ENCODE results near the gene SLC5A9. TPM values are rescaled to one million over a fixed set of nuclear protein-coding genes. Genes with fewer than 3 reads are reported as not detected.

SLC5A9 gene
- total and polyA plus RNA-seq, 2 of the 4 experiments (the other 2 are of a cell fraction) = not detected

DNA sequence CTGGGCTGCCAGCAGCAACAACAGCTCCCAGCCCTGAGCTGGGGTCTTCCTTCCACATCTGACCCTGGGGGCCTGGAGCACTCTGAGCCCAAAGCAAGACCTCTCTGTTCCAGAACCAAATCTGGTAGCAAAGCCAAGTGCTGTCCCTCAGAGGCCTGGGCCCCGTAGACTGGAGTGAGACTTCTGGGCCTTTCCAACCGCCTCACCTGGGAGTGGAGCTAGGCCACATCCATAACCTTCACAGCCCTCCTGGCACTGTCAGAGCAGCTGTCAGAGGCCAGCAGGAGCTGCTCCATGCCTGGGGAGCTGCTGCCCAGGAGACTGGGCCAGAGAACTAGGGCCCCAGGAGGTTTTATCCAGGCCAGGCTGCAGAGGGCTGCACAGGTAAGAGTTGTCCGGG lies 15.4 kb upstream of the SLC5A9 start:
- Histone ChIP-seq H2AK5ac (ENCODE audit: low read depth, low read length) (no peak overlapping the region), H3K56ac (ENCODE audit: extremely low read depth, insufficient read depth, low read length) (no peak overlapping the region), H3K79me1 (ENCODE audit: low read depth in 1 of 2, low read length in 2 of 2) (no peaks in the 10 kb centered on the region), H4K8ac (ENCODE audit: low read depth in 2 of 2, low read length in 2 of 2) (no peak overlapping the region), H3K9ac (ENCODE audit: low read depth, low read length) (no peak overlapping the region), H3K18ac (ENCODE audit: low read depth, low read length) (no peak overlapping the region), H3K4me1 (ENCODE audit: control insufficient read depth, insufficient read depth, low read length) (no peaks in the 10 kb centered on the region), H3K9me3 (ENCODE audit: control insufficient read depth, insufficient read depth, low read length) (no peaks in the 10 kb centered on the region), H2BK5ac (ENCODE audit: low read depth, low read length, poor library complexity, severe bottlenecking) (no peak overlapping the region), H4K91ac (ENCODE audit: insufficient read depth, low read depth, low read length) (no peak overlapping the region), H3K36me3 (ENCODE audit: control insufficient read depth, insufficient read depth, low read length) (no peaks in the 10 kb centered on the region), H3K27ac (ENCODE audit: insufficient read depth, low read length) (no peak overlapping the region), H3K4me2 (ENCODE audit: low read depth, low read length) (no peak overlapping the region), H4K20me1 (ENCODE audit: insufficient read depth, low read length) (no peaks in the 10 kb centered on the region), H2BK15ac (ENCODE audit: low read depth, low read length) (no peak overlapping the region), H2AFZ (replicated peaks; ENCODE audit: low read length, poor library complexity) (no peak overlapping the region), H2BK120ac (ENCODE audit: low read depth, low read length) (no peak overlapping the region), H3K4ac (ENCODE audit: low read depth, low read length) (no peak overlapping the region), H3K4me3 (ENCODE audit: insufficient read depth, low read depth, low read length) (no peak overlapping the region), H3K14ac (replicated peaks; ENCODE audit: low read depth, low read length) (no peak overlapping the region), H2AK9ac (replicated peaks; ENCODE audit: low read depth, low read length, poor library complexity) (no peak overlapping the region), H3K9me1 (ENCODE audit: insufficient read depth, low read length) (no peaks in the 10 kb centered on the region), H3K23ac (ENCODE audit: low read depth, low read length) (no peak overlapping the region), H2BK20ac (ENCODE audit: low read depth, low read length) (no peak overlapping the region), H3K27me3 (ENCODE audit: control insufficient read depth, insufficient read depth, low read length) (no peaks in the 10 kb centered on the region; the same call in 1 of the 2 replicates), H4K5ac (ENCODE audit: low read depth, low read length) (no peak overlapping the region)
- intact Hi-C loops (cut with micrococcal nuclease) (loop anchor here (10.0 kb wide), 1 partner anchor 212 kb away; the partner anchor contains the start of gene TRABD2B), in situ Hi-C loops (cut with MboI; ENCODE audit: low sequenced_read_pairs) (loop anchor here (10.0 kb wide), 1 partner anchor 102 kb away; no protein-coding TSS in a partner anchor), dilution Hi-C loops (cut with HindIII; ENCODE audit: low sequenced_read_pairs, unreplicated experiment) (no loop called here)
- no TSS peak for BruUV-seq (replicated peaks)
- 60% methylated on average over 3 of the region's 3 CpGs; no CpG with 5 or more reads in 1 of the 2 experiments for WGBS, 2 experiments (ENCODE audit: extremely low coverage in 2 of 2, insufficient read length in 1 of 2)
- DNase-seq (no peak), ATAC-seq (ENCODE audit: low read depth) (no peak)
- TF ChIP-seq MAZ (IDR thresholded peaks at IDR 0.05; ENCODE audit: borderline replicate concordance, low read depth, low read length) = no peak
- TF ChIP-seq CHD1 (IDR thresholded peaks at IDR 0.05; ENCODE audit: low read depth, low read length) = no peak
- TF ChIP-seq, protein P1, sequence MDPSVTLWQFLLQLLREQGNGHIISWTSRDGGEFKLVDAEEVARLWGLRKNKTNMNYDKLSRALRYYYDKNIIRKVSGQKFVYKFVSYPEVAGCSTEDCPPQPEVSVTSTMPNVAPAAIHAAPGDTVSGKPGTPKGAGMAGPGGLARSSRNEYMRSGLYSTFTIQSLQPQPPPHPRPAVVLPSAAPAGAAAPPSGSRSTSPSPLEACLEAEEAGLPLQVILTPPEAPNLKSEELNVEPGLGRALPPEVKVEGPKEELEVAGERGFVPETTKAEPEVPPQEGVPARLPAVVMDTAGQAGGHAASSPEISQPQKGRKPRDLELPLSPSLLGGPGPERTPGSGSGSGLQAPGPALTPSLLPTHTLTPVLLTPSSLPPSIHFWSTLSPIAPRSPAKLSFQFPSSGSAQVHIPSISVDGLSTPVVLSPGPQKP (IDR thresholded peaks at IDR 0.05; ENCODE audit: borderline replicate concordance, low read depth, low read length) = no peak
- ChIA-PET CTCF (no interaction called here), POLR2A (ENCODE audit: unreplicated experiment) (no interaction called here)
